H9 (cell line): ENCODE data around the gene JPT2. TPM values are rescaled to one million over a fixed set of nuclear protein-coding genes. Genes with fewer than 3 reads are reported as not detected.

Experiments
- DNase-seq: peaks from one replicate; pipeline ENCODE4 v3.0.0-alpha.2; 2017
- H2AFZ ChIP-seq: one replicate; pipeline ENCODE4 v1.6.1; 2013; ENCODE audit warnings: mild to moderate bottlenecking, low read length, control low read depth, moderate library complexity
- H2AK5ac ChIP-seq: 2 replicates; pipeline ENCODE4 v1.6.1; 2013; ENCODE audit warnings: low read length, control low read depth, mixed read lengths; ENCODE audit not compliant: insufficient read length
- H2BK120ac ChIP-seq: one replicate; pipeline ENCODE4 v1.6.1; 2013; ENCODE audit warnings: low read depth, mild to moderate bottlenecking, low read length, control low read depth, inconsistent platforms; ENCODE audit not compliant: poor library complexity, severe bottlenecking
- H2BK12ac ChIP-seq: 2 replicates; pipeline ENCODE4 v1.6.1; 2013; ENCODE audit warnings: low read length, control low read depth, mixed read lengths, low read depth; ENCODE audit not compliant: insufficient read length
- H2BK15ac ChIP-seq: 2 replicates; pipeline ENCODE4 v1.6.1; 2013; ENCODE audit warnings: low read depth, low read length, control low read depth
- H2BK20ac ChIP-seq: one replicate; pipeline ENCODE4 v1.6.1; 2013; ENCODE audit warnings: low read depth, mild to moderate bottlenecking, low read length, control low read depth, inconsistent platforms; ENCODE audit not compliant: poor library complexity, severe bottlenecking
- H2BK5ac ChIP-seq: 2 replicates; pipeline ENCODE4 v1.6.1; 2013; ENCODE audit warnings: low read length, control low read depth, mixed read lengths; ENCODE audit not compliant: insufficient read length
- H3K14ac ChIP-seq: 2 replicates; pipeline ENCODE4 v1.6.1; 2013; ENCODE audit warnings: low read length, control low read depth; ENCODE audit not compliant: insufficient read depth
- H3K18ac ChIP-seq: 2 replicates; pipeline ENCODE4 v1.6.1; 2013; ENCODE audit warnings: low read depth, mild to moderate bottlenecking, mixed read lengths, low read length, control low read depth; ENCODE audit not compliant: insufficient read length
- H3K23ac ChIP-seq: 2 replicates; pipeline ENCODE4 v1.6.1; 2013; ENCODE audit warnings: low read length, control low read depth, mixed read lengths, low read depth; ENCODE audit not compliant: insufficient read length
- H3K23me2 ChIP-seq: 2 replicates; pipeline ENCODE4 v1.6.1; 2013; ENCODE audit warnings: low read depth, mild to moderate bottlenecking, mixed read lengths, low read length, control low read depth; ENCODE audit not compliant: insufficient read length, poor library complexity, severe bottlenecking
- H3K27ac ChIP-seq: 2 replicates; pipeline ENCODE4 v1.5.1; 2013; ENCODE audit warnings: low read length, control low read depth, mixed read lengths, low read depth; ENCODE audit not compliant: insufficient read length
- H3K27me3 ChIP-seq: 2 replicates; pipeline ENCODE4 v1.6.1; 2013; ENCODE audit warnings: low read length, control low read depth, inconsistent platforms; ENCODE audit not compliant: insufficient read depth
- H3K4ac ChIP-seq: 2 replicates; pipeline ENCODE4 v1.6.1; 2013; ENCODE audit warnings: low read depth, mild to moderate bottlenecking, control low read depth, inconsistent platforms, low read length, moderate library complexity
- H3K4me1 ChIP-seq: 2 replicates; pipeline ENCODE4 v1.6.1; 2013; ENCODE audit warnings: low read length, control low read depth, inconsistent platforms; ENCODE audit not compliant: insufficient read depth
- H3K4me2 ChIP-seq: 2 replicates; pipeline ENCODE4 v1.6.1; 2013; ENCODE audit warnings: low read length, control low read depth, mixed read lengths; ENCODE audit not compliant: insufficient read length, insufficient read depth
- H3K56ac ChIP-seq: 2 replicates; pipeline ENCODE4 v1.6.1; 2013; ENCODE audit warnings: low read depth, mild to moderate bottlenecking, mixed read lengths, low read length, control low read depth; ENCODE audit not compliant: insufficient read length
- H3K79me1 ChIP-seq: 2 replicates; pipeline ENCODE4 v1.6.1; 2013; ENCODE audit warnings: low read depth, mild to moderate bottlenecking, moderate library complexity, low read length, control low read depth, inconsistent platforms; ENCODE audit not compliant: insufficient read depth, poor library complexity, severe bottlenecking
- H3K79me2 ChIP-seq: 2 replicates; pipeline ENCODE4 v1.6.1; 2013; ENCODE audit warnings: low read length, control low read depth, inconsistent platforms; ENCODE audit not compliant: insufficient read depth
- H3K9ac ChIP-seq: 2 replicates; pipeline ENCODE4 v1.6.1; 2013; ENCODE audit warnings: low read length, control low read depth, mixed read lengths; ENCODE audit not compliant: insufficient read length; ENCODE audit errors: extremely low read depth
- H3K9me3 ChIP-seq: one replicate; pipeline ENCODE4 v1.6.1; 2013; ENCODE audit warnings: low read depth, low read length, inconsistent platforms; ENCODE audit not compliant: control insufficient read depth
- H3T11ph ChIP-seq: one replicate; pipeline ENCODE4 v1.6.1; 2013; ENCODE audit warnings: mild to moderate bottlenecking, low read length, control low read depth, inconsistent platforms
- H4K20me1 ChIP-seq: one replicate; pipeline ENCODE4 v1.6.1; 2013; ENCODE audit not compliant: control insufficient read depth, insufficient read length, insufficient read depth
- H4K5ac ChIP-seq: 2 replicates; pipeline ENCODE4 v1.6.1; 2013; ENCODE audit warnings: low read depth, mild to moderate bottlenecking, mixed read lengths, low read length, control low read depth; ENCODE audit not compliant: insufficient read length
- H4K8ac ChIP-seq: replicated peaks from 2 replicates; pipeline ENCODE4 v1.6.1; 2013; ENCODE audit warnings: low read length, control low read depth, mixed read lengths, low read depth; ENCODE audit not compliant: insufficient read length
- H4K91ac ChIP-seq: 2 replicates; pipeline ENCODE4 v1.6.1; 2013; ENCODE audit warnings: low read depth, mild to moderate bottlenecking, moderate library complexity, mixed read lengths, low read length, control low read depth; ENCODE audit not compliant: insufficient read length
- H3K27ac Mint-ChIP-seq, 3 experiments: 2 replicates in 2 of 3; 3 replicates in 1 of 3; pipeline ENCODE4 v1.8.0; 2020 to 2021; ENCODE audit warnings: mixed read lengths in 3 of 3, mild to moderate bottlenecking in 1 of 3, moderate library complexity in 1 of 3
- H3K27me3 Mint-ChIP-seq: 2 replicates; pipeline ENCODE4 v1.8.0; 2021; ENCODE audit warnings: low read depth, mild to moderate bottlenecking, moderate library complexity, mixed read lengths
- H3K36me3 Mint-ChIP-seq, 3 experiments: 2 replicates in 2 of 3; 3 replicates in 1 of 3; pipeline ENCODE4 v1.8.0; 2020 to 2021; ENCODE audit warnings: low read depth in 3 of 3, mixed read lengths in 3 of 3; ENCODE audit not compliant: insufficient read depth in 1 of 3
- H3K4me1 Mint-ChIP-seq, 2 experiments: 2 replicates each; pipeline ENCODE4 v1.8.0; 2020; ENCODE audit warnings: mixed read lengths in 2 of 2
- H3K4me3 Mint-ChIP-seq, 2 experiments: 2 replicates in 1 of 2; 3 replicates in 1 of 2; pipeline ENCODE4 v1.8.0; 2020 to 2021; ENCODE audit warnings: mild to moderate bottlenecking in 2 of 2, mixed read lengths in 2 of 2, moderate library complexity in 1 of 2
- H3K9me3 Mint-ChIP-seq, 2 experiments: 2 replicates in 1 of 2; 3 replicates in 1 of 2; pipeline ENCODE4 v1.8.0; 2020; ENCODE audit warnings: mild to moderate bottlenecking in 2 of 2, mixed read lengths in 2 of 2, moderate library complexity in 1 of 2
- WGBS: extraction: QIAGEN DNeasy Blood & Tissue Kit; methylation state at CpG from one replicate; pipeline ENCODE4 v1.1.7; 2013; ENCODE audit warnings: missing lambda C conversion rate, low lambda C conversion rate, mixed read lengths; ENCODE audit not compliant: insufficient read length; ENCODE audit errors: extremely low coverage; 5-methylcytosine and 5-hydroxymethylcytosine counted together
- total RNA-seq: library from RNA; stranded (reverse); gene quantifications from 2 replicates; pipeline ENCODE4 v1.2.1, GENCODE V29; 2021
- TF ChIP-seq, protein P1 (sequence below): fragments of 200-600 bp; sonication (generic); conservative IDR thresholded peaks from 3 replicates; pipeline ENCODE4 v1.8.0; 2021; ENCODE audit warnings: antibody characterized with exemption, mild to moderate bottlenecking

JPT2 gene
- total RNA-seq, 1 experiment from 2014 or later = 206 TPM

DNA sequence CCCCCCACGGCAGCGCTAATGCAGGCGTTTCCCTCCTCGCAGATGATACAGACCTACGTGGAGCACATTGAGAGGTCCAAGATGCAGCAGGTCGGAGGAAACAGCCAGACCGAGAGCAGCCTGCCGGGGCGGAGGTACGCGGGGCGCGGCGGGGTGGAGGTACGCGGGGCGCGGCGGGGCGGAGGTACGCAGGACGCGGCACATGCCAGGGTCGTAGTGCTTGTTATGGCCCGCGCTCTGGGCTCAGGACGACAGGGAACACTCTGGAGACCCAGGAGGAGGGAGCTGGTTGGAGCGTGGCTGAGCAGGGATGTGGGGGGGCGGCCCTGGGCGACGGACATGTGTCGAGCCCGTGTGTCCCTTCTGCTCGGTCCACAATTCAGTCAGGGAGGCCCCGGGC, 51.4 kb downstream of the JPT2 start:
- no CpG with 5 or more reads among the region's 35 CpGs for WGBS
- Mint-ChIP-seq H3K27ac (peak overlapping the region in 1 of 3 experiments; percentile 84; a peak in 1 of 7 replicates), H3K36me3 (peaks cover 2 to 25% (median 22%) of the 10 kb centered on the region in 3 experiments; a peak in 6 of 7 replicates)

More for the DNA sequence above, 51.4 kb downstream of the JPT2 start:
- Histone ChIP-seq H3K18ac (no peak overlapping the region), H2BK12ac (no peak overlapping the region), H3K4ac (no peak overlapping the region), H3K4me1 (no peaks in the 10 kb centered on the region), H3K27me3 (no peaks in the 10 kb centered on the region), H3K56ac (no peak overlapping the region), H2BK5ac (no peak overlapping the region), H4K91ac (no peak overlapping the region), H3K9ac (no peak overlapping the region), H3K79me2 (no peaks in the 10 kb centered on the region), H4K5ac (no peak overlapping the region), H2BK120ac (no peak overlapping the region), H4K20me1 (no peaks in the 10 kb centered on the region), H3K27ac (no peak overlapping the region), H3K9me3 (no peaks in the 10 kb centered on the region), H4K8ac (no peak overlapping the region), H2BK20ac (no peak overlapping the region), H2AK5ac (no peak overlapping the region), H3K23me2 (no peaks in the 10 kb centered on the region), H2AFZ (no peak overlapping the region), H3K14ac (no peak overlapping the region), H3K4me2 (no peak overlapping the region), H3K23ac (no peak overlapping the region), H3T11ph (no peak overlapping the region), H2BK15ac (no peak overlapping the region), H3K79me1 (no peaks in the 10 kb centered on the region)
- Mint-ChIP-seq H3K4me1 (no peaks in the 10 kb centered on the region), H3K4me3 (no peak overlapping the region), H3K27me3 (no peaks in the 10 kb centered on the region), H3K9me3 (no peaks in the 10 kb centered on the region)
- TF ChIP-seq, protein P1, sequence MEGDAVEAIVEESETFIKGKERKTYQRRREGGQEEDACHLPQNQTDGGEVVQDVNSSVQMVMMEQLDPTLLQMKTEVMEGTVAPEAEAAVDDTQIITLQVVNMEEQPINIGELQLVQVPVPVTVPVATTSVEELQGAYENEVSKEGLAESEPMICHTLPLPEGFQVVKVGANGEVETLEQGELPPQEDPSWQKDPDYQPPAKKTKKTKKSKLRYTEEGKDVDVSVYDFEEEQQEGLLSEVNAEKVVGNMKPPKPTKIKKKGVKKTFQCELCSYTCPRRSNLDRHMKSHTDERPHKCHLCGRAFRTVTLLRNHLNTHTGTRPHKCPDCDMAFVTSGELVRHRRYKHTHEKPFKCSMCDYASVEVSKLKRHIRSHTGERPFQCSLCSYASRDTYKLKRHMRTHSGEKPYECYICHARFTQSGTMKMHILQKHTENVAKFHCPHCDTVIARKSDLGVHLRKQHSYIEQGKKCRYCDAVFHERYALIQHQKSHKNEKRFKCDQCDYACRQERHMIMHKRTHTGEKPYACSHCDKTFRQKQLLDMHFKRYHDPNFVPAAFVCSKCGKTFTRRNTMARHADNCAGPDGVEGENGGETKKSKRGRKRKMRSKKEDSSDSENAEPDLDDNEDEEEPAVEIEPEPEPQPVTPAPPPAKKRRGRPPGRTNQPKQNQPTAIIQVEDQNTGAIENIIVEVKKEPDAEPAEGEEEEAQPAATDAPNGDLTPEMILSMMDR = no peak
- no peak for DNase-seq
